Endothelial cell of umbilical vein (primary cell): ENCODE data around the gene ABTB2. TPM values are rescaled to one million over a fixed set of nuclear protein-coding genes. Genes with fewer than 3 reads are reported as not detected.

Source experiments
- BruUV-seq: library from RNA; stranded (reverse); fragments of 400-500 nt; replicated peaks from 2 replicates; lab custom pipeline; 2021; lab: Mats Ljungman, UMichigan
- CTCF ChIA-PET: fragments of 300-600, 350-600 bp; sonication (Branson Sonifier 250); formaldehyde crosslinking; loops from one replicate; lab custom pipeline; 2021; ENCODE audit warnings: antibody characterized with exemption, inconsistent platforms; lab: Charles Lee
- POLR2A ChIA-PET: fragments of 300-600, 350-600 bp; sonication (Branson Sonifier 250); formaldehyde crosslinking; loops from one replicate; lab custom pipeline; 2021; ENCODE audit warnings: antibody characterized with exemption, inconsistent platforms; lab: Charles Lee
- DNase-seq: peaks from one replicate; pipeline ENCODE4 v3.0.0-alpha.2; 2011; ENCODE audit warnings: low read depth, low spot score
- FAIRE-seq: peaks from 2 replicates; lab custom pipeline; 2011; peaks lifted over from hg19 to GRCh38; lab: Jason Lieb, UNC
- H2AFZ ChIP-seq: 2 replicates; pipeline ENCODE4 v1.6.0; 2012; ENCODE audit warnings: low read depth, low read length, control low read depth, inconsistent platforms
- H3K27ac ChIP-seq: 2 replicates; pipeline ENCODE4 v1.5.1; 2011; ENCODE audit warnings: low read depth, mild to moderate bottlenecking, control low read depth, low read length, moderate library complexity; ENCODE audit not compliant: insufficient read depth
- H3K27me3 ChIP-seq, 2 experiments: 2 replicates each; pipeline versions ENCODE4 v1.6.0 to v1.6.1; 2011; ENCODE audit warnings: low read length in 2 of 2, mixed read lengths in 1 of 2; ENCODE audit not compliant: control insufficient read depth in 2 of 2, insufficient read depth in 2 of 2
- H3K36me3 ChIP-seq, 2 experiments: 2 replicates in 1 of 2; 3 replicates in 1 of 2; pipeline ENCODE4 v1.5.1; 2011; ENCODE audit warnings: low read length in 2 of 2, mild to moderate bottlenecking in 1 of 2, moderate library complexity in 1 of 2; ENCODE audit not compliant: control insufficient read depth in 2 of 2, insufficient read depth in 2 of 2; ENCODE audit errors: extremely low read depth in 1 of 2
- H3K4me1 ChIP-seq: 3 replicates; pipeline ENCODE4 v1.5.1; 2011; ENCODE audit warnings: mild to moderate bottlenecking, low read length; ENCODE audit not compliant: control insufficient read depth, insufficient read depth; ENCODE audit errors: extremely low read depth
- H3K4me2 ChIP-seq: 2 replicates; pipeline ENCODE4 v1.6.1; 2011; ENCODE audit warnings: low read length, control low read depth, mixed read lengths; ENCODE audit not compliant: insufficient read depth
- H3K4me3 ChIP-seq, 3 experiments: fragments of 200-600 bp in 1 of 3; sonication (generic), shearing (Covaris generic) in 1 of 3; replicated peaks in 1 of 3; 2 replicates each; pipeline ENCODE4 v1.5.1; 2011 to 2016; ENCODE audit warnings: control low read depth in 3 of 3, low read length in 3 of 3, mild to moderate bottlenecking in 2 of 3, inconsistent platforms in 1 of 3, low read depth in 1 of 3, moderate library complexity in 1 of 3; ENCODE audit not compliant: insufficient read depth in 1 of 3
- H3K79me2 ChIP-seq: 2 replicates; pipeline ENCODE4 v1.6.0; 2012; ENCODE audit warnings: low read length, inconsistent platforms; ENCODE audit not compliant: control insufficient read depth, insufficient read depth
- H3K9ac ChIP-seq: replicated peaks from 2 replicates; pipeline ENCODE3; 2011; ENCODE audit warnings: low read length, control low read depth; ENCODE audit not compliant: insufficient read depth; ENCODE audit errors: extremely low read depth
- H3K9me1 ChIP-seq: replicated peaks from 3 replicates; pipeline ENCODE4 v1.6.0; 2011; ENCODE audit warnings: mild to moderate bottlenecking, low read length; ENCODE audit not compliant: control insufficient read depth, insufficient read depth; ENCODE audit errors: extremely low read depth
- H3K9me3 ChIP-seq: replicated peaks from 2 replicates; pipeline ENCODE4 v1.5.1; 2012; ENCODE audit warnings: low read length, inconsistent platforms; ENCODE audit not compliant: control insufficient read depth, insufficient read depth
- H4K20me1 ChIP-seq: replicated peaks from 2 replicates; pipeline ENCODE3; 2011; ENCODE audit warnings: mild to moderate bottlenecking, low read length; ENCODE audit not compliant: control insufficient read depth, insufficient read depth; ENCODE audit errors: extremely low read depth
- EZH2 ChIP-seq: IDR thresholded peaks from 2 replicates; pipeline ENCODE4 v1.6.1; 2012; ENCODE audit warnings: borderline replicate concordance, low read depth, mild to moderate bottlenecking, moderate library complexity, low read length, inconsistent platforms; ENCODE audit not compliant: severe bottlenecking
- FOS ChIP-seq: IDR thresholded peaks from 2 replicates; pipeline ENCODE4 v1.6.1; 2011; ENCODE audit warnings: mild to moderate bottlenecking, low read length, moderate library complexity, borderline replicate concordance; ENCODE audit not compliant: insufficient read depth
- GATA2 ChIP-seq: IDR thresholded peaks from 2 replicates; pipeline ENCODE4 v1.7.0; 2011; ENCODE audit warnings: low read depth, mild to moderate bottlenecking, moderate library complexity, mixed read lengths, low read length; ENCODE audit not compliant: insufficient read length, insufficient read depth
- JUN ChIP-seq: IDR thresholded peaks from 2 replicates; pipeline ENCODE4 v1.6.1; 2011; ENCODE audit warnings: borderline replicate concordance, low read depth; ENCODE audit not compliant: insufficient read length, insufficient read depth
- MYC ChIP-seq: IDR thresholded peaks from one replicate; pipeline ENCODE4 v1.6.1; 2011; ENCODE audit warnings: mild to moderate bottlenecking, low read depth, low read length
- POLR2A ChIP-seq: IDR thresholded peaks from 2 replicates; pipeline ENCODE4 v1.6.1; 2012; ENCODE audit warnings: low read depth, mild to moderate bottlenecking, control low read depth, low read length
- POLR2AphosphoS5 ChIP-seq: IDR thresholded peaks from 2 replicates; pipeline ENCODE4 v1.6.1; 2012; ENCODE audit warnings: low read depth, mild to moderate bottlenecking, control low read depth, low read length, moderate library complexity; ENCODE audit not compliant: insufficient read depth
- dilution Hi-C: fragments of 300-500 bp; cut with MboI; formaldehyde crosslinking; loops from one replicate; pipeline ENCODE4 v1.15.0; 2019; ENCODE audit warnings: low sequenced_read_pairs; ENCODE audit not compliant: extremely low pct_ligation_motif_present
- intact Hi-C: fragments of 100-400 bp; cut with micrococcal nuclease; formaldehyde crosslinking; loops from one replicate; pipeline ENCODE4 v1.10.0; 2022
- polyA plus RNA-seq, 4 experiments: library from polyadenylated mRNA; depleted of rRNA in 3 of 4; stranded (reverse) in 3 of 4; unstranded in 1 of 4; fragments of >200 nt; gene quantifications; 2 replicates each; pipeline versions ENCODE4 v1.2.1 to v1.2.3, GENCODE V29; 2011 to 2012; ENCODE audit warnings: missing spikeins in 1 of 4
- total RNA-seq: library from RNA; stranded (reverse); gene quantifications from 2 replicates; pipeline ENCODE4 v1.2.3, GENCODE V29; 2021
- TF ChIP-seq, protein P1 (sequence below): IDR thresholded peaks from 2 replicates; pipeline ENCODE4 v1.6.1; 2011; ENCODE audit not compliant: insufficient read depth, insufficient read length
- TF ChIP-seq, protein P2 (sequence below), 2 donors: IDR thresholded peaks; 1 replicate in 1 of 2; 2 replicates in 1 of 2; pipeline ENCODE4 v1.5.1; 2011; ENCODE audit warnings: low read length in 2 of 2, mild to moderate bottlenecking in 2 of 2, moderate library complexity in 2 of 2, control low read depth in 1 of 2, inconsistent platforms in 1 of 2, low read depth in 1 of 2; ENCODE audit not compliant: insufficient read depth in 1 of 2; ENCODE audit errors: extremely low read depth in 1 of 2

The ABTB2 gene
- total and polyA plus RNA-seq, 2 donors (not counting 3 experiments of a cell fraction or from before 2014, with no cell fraction given): 0.11 to 0.14 TPM

DNA sequence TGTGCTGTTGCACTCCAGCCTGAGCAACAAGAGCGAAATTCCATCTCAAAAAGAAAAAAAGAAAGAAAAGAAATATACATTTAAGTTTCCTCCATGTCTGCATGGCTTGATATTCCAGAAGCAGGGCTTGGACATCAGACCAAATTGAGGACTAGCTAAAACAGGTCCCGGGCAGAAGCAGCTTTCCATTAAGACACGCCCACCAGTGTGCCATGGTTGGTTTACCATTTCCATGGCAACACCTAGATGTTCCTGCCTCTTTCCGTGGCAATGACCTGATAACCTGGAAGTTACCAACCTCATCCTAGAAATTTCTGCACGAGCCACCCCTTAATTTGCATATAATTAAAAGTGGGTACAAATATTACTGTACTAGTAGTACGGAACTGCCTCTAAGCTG, 141.1 kb downstream of the ABTB2 start:
- CTCF ChIA-PET: no interaction called here
- dilution Hi-C loops (no loop called here), intact Hi-C loops (no loop called here)
- no peaks in the 10 kb centered on the region for H3K79me2 ChIP-seq
- H3K9me1 ChIP-seq: no peaks in the 10 kb centered on the region
- H3K4me1 ChIP-seq: no peaks in the 10 kb centered on the region
- TF ChIP-seq JUN (no peak), POLR2A (no peak)
- TF ChIP-seq, protein P1, sequence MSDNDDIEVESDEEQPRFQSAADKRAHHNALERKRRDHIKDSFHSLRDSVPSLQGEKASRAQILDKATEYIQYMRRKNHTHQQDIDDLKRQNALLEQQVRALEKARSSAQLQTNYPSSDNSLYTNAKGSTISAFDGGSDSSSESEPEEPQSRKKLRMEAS: no peak
- TF ChIP-seq, protein P2, sequence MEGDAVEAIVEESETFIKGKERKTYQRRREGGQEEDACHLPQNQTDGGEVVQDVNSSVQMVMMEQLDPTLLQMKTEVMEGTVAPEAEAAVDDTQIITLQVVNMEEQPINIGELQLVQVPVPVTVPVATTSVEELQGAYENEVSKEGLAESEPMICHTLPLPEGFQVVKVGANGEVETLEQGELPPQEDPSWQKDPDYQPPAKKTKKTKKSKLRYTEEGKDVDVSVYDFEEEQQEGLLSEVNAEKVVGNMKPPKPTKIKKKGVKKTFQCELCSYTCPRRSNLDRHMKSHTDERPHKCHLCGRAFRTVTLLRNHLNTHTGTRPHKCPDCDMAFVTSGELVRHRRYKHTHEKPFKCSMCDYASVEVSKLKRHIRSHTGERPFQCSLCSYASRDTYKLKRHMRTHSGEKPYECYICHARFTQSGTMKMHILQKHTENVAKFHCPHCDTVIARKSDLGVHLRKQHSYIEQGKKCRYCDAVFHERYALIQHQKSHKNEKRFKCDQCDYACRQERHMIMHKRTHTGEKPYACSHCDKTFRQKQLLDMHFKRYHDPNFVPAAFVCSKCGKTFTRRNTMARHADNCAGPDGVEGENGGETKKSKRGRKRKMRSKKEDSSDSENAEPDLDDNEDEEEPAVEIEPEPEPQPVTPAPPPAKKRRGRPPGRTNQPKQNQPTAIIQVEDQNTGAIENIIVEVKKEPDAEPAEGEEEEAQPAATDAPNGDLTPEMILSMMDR (IDR thresholded peaks at IDR 0.05; ENCODE audit: extremely low read depth in 1 of 2, insufficient read depth in 1 of 2, low read depth in 1 of 2, low read length in 2 of 2): no peak
- no peak overlapping the region for H2AFZ ChIP-seq
- H3K36me3 ChIP-seq: no peaks in the 10 kb centered on the region
- H3K4me3 ChIP-seq: no peak overlapping the region
- FAIRE-seq (no peak), DNase-seq (no peak)
- no peak overlapping the region for H3K9ac ChIP-seq
- BruUV-seq: no TSS peak
- H3K27me3 ChIP-seq: no peaks in the 10 kb centered on the region
- POLR2A ChIA-PET: no interaction called here
- H3K9me3 ChIP-seq: no peaks in the 10 kb centered on the region
- no peaks in the 10 kb centered on the region for H4K20me1 ChIP-seq
- H3K27ac ChIP-seq: no peak overlapping the region
- H3K4me2 ChIP-seq: no peak overlapping the region

DNA sequence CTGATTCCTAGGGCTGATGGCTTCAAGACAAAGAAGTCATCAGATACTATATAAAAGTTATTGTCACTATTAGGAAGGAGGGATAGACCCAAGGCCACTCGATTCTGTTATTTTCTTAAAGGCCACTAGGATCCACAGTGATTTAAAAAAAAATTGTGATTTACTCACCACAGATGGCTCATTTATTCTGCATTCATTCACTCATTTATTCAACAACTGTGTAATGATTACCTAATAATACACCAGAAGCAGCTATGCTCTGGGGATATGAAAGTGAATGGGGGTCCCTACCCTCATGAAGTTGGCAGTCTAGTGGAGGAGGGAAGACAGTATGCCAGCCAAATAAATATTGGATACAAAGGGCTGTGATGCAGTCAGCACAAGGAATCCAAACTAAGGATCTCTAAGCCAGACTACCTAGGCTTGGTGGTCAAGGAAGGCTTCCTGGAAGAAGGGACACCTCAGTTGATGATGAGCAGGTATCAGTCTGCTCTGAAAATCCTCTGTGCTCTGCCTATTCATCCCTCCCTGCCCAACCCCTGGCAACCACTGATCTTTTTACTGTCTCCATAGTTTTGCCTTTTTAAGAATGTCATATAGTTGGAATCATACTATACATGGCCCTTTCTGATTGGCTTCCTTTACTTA, 141.9 kb downstream of the ABTB2 start:
- no peak overlapping the region for H3K4me2 ChIP-seq
- intact Hi-C loops (loop anchor here (2.0 kb wide), 1 partner anchor 41 kb away; no protein-coding TSS in a partner anchor), dilution Hi-C loops (no loop called here)
- H3K27me3 ChIP-seq: no peaks in the 10 kb centered on the region
- H4K20me1 ChIP-seq: no peaks in the 10 kb centered on the region
- H3K79me2 ChIP-seq: no peaks in the 10 kb centered on the region
- ChIA-PET CTCF (no interaction called here), POLR2A (no interaction called here)
- H3K9ac ChIP-seq: no peak overlapping the region
- DNase-seq (no peak), FAIRE-seq (no peak)
- TF ChIP-seq, protein P1: no peak
- TF ChIP-seq, protein P2 (IDR thresholded peaks at IDR 0.05; ENCODE audit: extremely low read depth in 1 of 2, insufficient read depth in 1 of 2, low read depth in 1 of 2, low read length in 2 of 2): no peak
- TF ChIP-seq POLR2A (no peak), FOS (no peak), MYC (no peak), JUN (no peak), EZH2 (no peak), POLR2AphosphoS5 (no peak), GATA2 (no peak)
- H2AFZ ChIP-seq: no peak overlapping the region
- H3K36me3 ChIP-seq: no peaks in the 10 kb centered on the region
- H3K4me3 ChIP-seq: no peak overlapping the region
- no peaks in the 10 kb centered on the region for H3K9me3 ChIP-seq
- BruUV-seq: no TSS peak
- H3K9me1 ChIP-seq: no peaks in the 10 kb centered on the region
- H3K27ac ChIP-seq: no peak overlapping the region
- H3K4me1 ChIP-seq: no peaks in the 10 kb centered on the region
